GM12873 (cell line): ENCODE measurements around the gene PPME1.

Experiments used
- CTCF ChIP-seq: IDR thresholded peaks from 2 replicates; pipeline ENCODE4 v1.5.1; 2012; ENCODE audit warnings: low read depth, mild to moderate bottlenecking, moderate library complexity, low read length, control low read depth; ENCODE audit not compliant: insufficient read depth; ENCODE audit errors: missing control alignments

The PPME1 gene

GRCh38 chr11:74135127-74135840 is 35.8 kb upstream of the PPME1 start:
- TF ChIP-seq CTCF = no peak

GRCh38 chr11:74138021-74138420 is 33.1 kb upstream of the PPME1 start:
- no peak for TF ChIP-seq CTCF

- TF ChIP-seq CTCF = no peak
Measured at GRCh38 chr11:74138572-74138971, 32.5 kb upstream of the PPME1 start.

GRCh38 chr11:74139151-74139918 is 31.8 kb upstream of the PPME1 start:
- TF ChIP-seq CTCF = no peak

DNA sequence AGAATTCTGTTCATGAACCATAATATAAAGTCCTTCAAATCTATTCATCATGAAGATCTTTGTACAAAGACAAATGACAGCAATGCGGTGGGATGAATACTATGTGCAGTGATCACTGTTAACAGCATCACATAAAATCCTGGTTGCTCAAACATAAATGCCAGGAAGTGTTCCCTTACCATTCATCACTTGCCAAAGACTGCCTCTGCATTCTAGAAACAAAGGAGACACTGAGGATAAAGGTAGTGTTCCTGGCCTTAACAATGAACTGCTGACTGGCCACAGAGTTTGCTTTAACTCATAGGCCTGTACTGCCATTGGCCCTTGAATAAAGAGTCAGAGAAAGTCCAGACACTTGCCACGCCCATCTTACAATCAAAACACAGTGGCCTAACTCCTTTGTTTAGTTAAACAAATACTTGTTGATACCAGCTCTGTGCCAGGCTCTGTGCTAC is 29.8 kb upstream of the PPME1 start:
- TF ChIP-seq CTCF = no peak

GRCh38 chr11:74141908-74142307 is 29.2 kb upstream of the PPME1 start:
- no peak for TF ChIP-seq CTCF

- TF ChIP-seq CTCF = no peak
Measured at GRCh38 chr11:74142624-74143023, 28.5 kb upstream of the PPME1 start.
